Parathyroid adenoma (tissue), 2 donors: ENCODE results near the gene CCDC17.

Experiments used
- H2AFZ ChIP-seq: fragments of 300-600 bp; sonication (generic); one replicate; pipeline ENCODE4 v1.7.0; 2017; ENCODE audit warnings: antibody characterized with exemption, mild to moderate bottlenecking
- H3K27ac ChIP-seq: fragments of 300-600 bp; sonication (generic); one replicate; pipeline ENCODE4 v1.7.0; 2017
- H3K27me3 ChIP-seq: fragments of 300-600 bp; sonication (generic); one replicate; pipeline ENCODE4 v1.7.0; 2017; ENCODE audit warnings: low read length; ENCODE audit not compliant: control insufficient read depth, insufficient read depth
- H3K36me3 ChIP-seq: fragments of 300-600 bp; sonication (generic); one replicate; pipeline ENCODE4 v1.7.0; 2017; ENCODE audit warnings: low read length; ENCODE audit not compliant: control insufficient read depth, insufficient read depth
- H3K4me1 ChIP-seq: fragments of 300-600 bp; sonication (generic); one replicate; pipeline ENCODE4 v1.7.0; 2017; ENCODE audit warnings: control low read depth
- H3K4me2 ChIP-seq: fragments of 300-600 bp; sonication (generic); one replicate; pipeline ENCODE4 v1.7.0; 2017; ENCODE audit warnings: low read length
- H3K4me3 ChIP-seq: fragments of 300-600 bp; sonication (generic); one replicate; pipeline ENCODE4 v1.7.0; 2017; ENCODE audit warnings: low read depth, low read length
- H3K79me2 ChIP-seq: fragments of 300-600 bp; sonication (generic); one replicate; pipeline ENCODE4 v1.7.0; 2017; ENCODE audit warnings: control low read depth
- H3K9ac ChIP-seq: fragments of 300-600 bp; sonication (generic); one replicate; pipeline ENCODE4 v1.7.0; 2017; ENCODE audit warnings: mild to moderate bottlenecking
- H3K9me3 ChIP-seq: fragments of 300-600 bp; sonication (generic); one replicate; pipeline ENCODE4 v1.7.0; 2017; ENCODE audit warnings: low read length; ENCODE audit not compliant: control insufficient read depth
- CTCF ChIP-seq: fragments of 300-600 bp; sonication (generic); IDR thresholded peaks from one replicate; pipeline ENCODE4 v1.7.0; 2017; ENCODE audit warnings: antibody characterized with exemption, mild to moderate bottlenecking
- donor health status: primary hyperparathyroidism.

Gene CCDC17

GRCh38 chr1:45667321-45668111 lies 43.7 kb upstream of the CCDC17 start:
- peaks cover 35% of the 10 kb centered on the region for H3K79me2 ChIP-seq
- no peak for TF ChIP-seq CTCF
- peaks cover 3% of the 10 kb centered on the region for H3K4me1 ChIP-seq
- no peak overlapping the region for H3K27ac ChIP-seq
- H2AFZ ChIP-seq: no peak overlapping the region
- no peak overlapping the region for H3K4me2 ChIP-seq
- no peak overlapping the region for H3K9ac ChIP-seq
- H3K4me3 ChIP-seq: no peak overlapping the region
- H3K9me3 ChIP-seq: no peaks in the 10 kb centered on the region
- H3K36me3 ChIP-seq: no peaks in the 10 kb centered on the region
- H3K27me3 ChIP-seq: no peaks in the 10 kb centered on the region

GRCh38 chr1:45666836-45667235 lies 43.0 kb upstream of the CCDC17 start:
- peaks cover 33% of the 10 kb centered on the region for H3K79me2 ChIP-seq
- H3K9ac ChIP-seq: no peak overlapping the region
- H2AFZ ChIP-seq: no peak overlapping the region
- H3K4me3 ChIP-seq: no peak overlapping the region
- no peaks in the 10 kb centered on the region for H3K27me3 ChIP-seq
- peaks cover 3% of the 10 kb centered on the region for H3K4me1 ChIP-seq
- H3K36me3 ChIP-seq: no peaks in the 10 kb centered on the region
- TF ChIP-seq CTCF: no peak
- no peaks in the 10 kb centered on the region for H3K9me3 ChIP-seq
- H3K27ac ChIP-seq: no peak overlapping the region
- no peak overlapping the region for H3K4me2 ChIP-seq

GRCh38 chr1:45660336-45660735 lies 36.5 kb upstream of the CCDC17 start:
- H3K9ac ChIP-seq: no peak overlapping the region
- peaks cover 9% of the 10 kb centered on the region for H3K79me2 ChIP-seq
- H2AFZ ChIP-seq: no peak overlapping the region
- H3K4me3 ChIP-seq: no peak overlapping the region
- H3K4me1 ChIP-seq: no peaks in the 10 kb centered on the region
- H3K9me3 ChIP-seq: no peaks in the 10 kb centered on the region
- TF ChIP-seq CTCF: no peak
- no peak overlapping the region for H3K27ac ChIP-seq
- no peaks in the 10 kb centered on the region for H3K36me3 ChIP-seq
- H3K27me3 ChIP-seq: no peaks in the 10 kb centered on the region
- no peak overlapping the region for H3K4me2 ChIP-seq

- no peaks in the 10 kb centered on the region for H3K27me3 ChIP-seq
- no peak overlapping the region for H3K4me2 ChIP-seq
- H3K4me3 ChIP-seq: no peak overlapping the region
- no peak overlapping the region for H3K9ac ChIP-seq
- no peaks in the 10 kb centered on the region for H3K4me1 ChIP-seq
- H3K36me3 ChIP-seq: no peaks in the 10 kb centered on the region
- H3K79me2 ChIP-seq: peaks cover 6% of the 10 kb centered on the region
- no peak overlapping the region for H2AFZ ChIP-seq
- no peaks in the 10 kb centered on the region for H3K9me3 ChIP-seq
- no peak for TF ChIP-seq CTCF
- no peak overlapping the region for H3K27ac ChIP-seq
Measured at GRCh38 chr1:45659222-45659621, 35.4 kb upstream of the CCDC17 start.

GRCh38 chr1:45658171-45658570 lies 34.3 kb upstream of the CCDC17 start:
- no peak overlapping the region for H3K4me3 ChIP-seq
- peaks cover 5% of the 10 kb centered on the region for H3K79me2 ChIP-seq
- H3K36me3 ChIP-seq: no peaks in the 10 kb centered on the region
- TF ChIP-seq CTCF: no peak
- no peak overlapping the region for H3K4me2 ChIP-seq
- H2AFZ ChIP-seq: no peak overlapping the region
- H3K9me3 ChIP-seq: no peaks in the 10 kb centered on the region
- H3K4me1 ChIP-seq: no peaks in the 10 kb centered on the region
- H3K27ac ChIP-seq: no peak overlapping the region
- no peak overlapping the region for H3K9ac ChIP-seq
- H3K27me3 ChIP-seq: no peaks in the 10 kb centered on the region
